Measurements from ENCODE around the gene ARGFX.
"Not testable (repeated sequence)": the region's sequence is repeated elsewhere in the genome, so short reads cannot be mapped to it uniquely, and the experiment has no call there.

Gene ARGFX

DNA sequence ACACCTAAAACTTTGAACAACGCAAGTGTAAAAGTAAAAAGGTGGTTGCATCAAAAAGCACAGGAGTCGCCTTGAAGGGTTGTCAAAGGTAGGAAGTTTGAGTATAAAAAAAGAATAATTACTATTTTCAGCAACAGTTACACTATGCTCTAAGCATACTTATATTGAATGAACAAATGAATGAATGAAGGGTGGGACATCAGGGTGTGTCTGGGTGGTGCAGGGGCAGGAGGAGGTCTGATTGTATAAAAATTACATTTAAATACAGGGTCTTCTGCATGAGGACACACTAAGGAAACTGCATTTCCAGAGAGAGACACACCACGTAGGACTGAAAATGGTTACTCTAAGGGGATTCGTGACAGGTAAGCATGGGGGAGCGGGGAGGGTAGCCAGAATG lies at the start of gene ARGFX:
TSS of gene ARGFX (plus strand) at position 301 of the 400 bp plus-strand sequence. CDS start 2,765 bp downstream, outside the sequence.
- DNase-seq, result no peak

DNA sequence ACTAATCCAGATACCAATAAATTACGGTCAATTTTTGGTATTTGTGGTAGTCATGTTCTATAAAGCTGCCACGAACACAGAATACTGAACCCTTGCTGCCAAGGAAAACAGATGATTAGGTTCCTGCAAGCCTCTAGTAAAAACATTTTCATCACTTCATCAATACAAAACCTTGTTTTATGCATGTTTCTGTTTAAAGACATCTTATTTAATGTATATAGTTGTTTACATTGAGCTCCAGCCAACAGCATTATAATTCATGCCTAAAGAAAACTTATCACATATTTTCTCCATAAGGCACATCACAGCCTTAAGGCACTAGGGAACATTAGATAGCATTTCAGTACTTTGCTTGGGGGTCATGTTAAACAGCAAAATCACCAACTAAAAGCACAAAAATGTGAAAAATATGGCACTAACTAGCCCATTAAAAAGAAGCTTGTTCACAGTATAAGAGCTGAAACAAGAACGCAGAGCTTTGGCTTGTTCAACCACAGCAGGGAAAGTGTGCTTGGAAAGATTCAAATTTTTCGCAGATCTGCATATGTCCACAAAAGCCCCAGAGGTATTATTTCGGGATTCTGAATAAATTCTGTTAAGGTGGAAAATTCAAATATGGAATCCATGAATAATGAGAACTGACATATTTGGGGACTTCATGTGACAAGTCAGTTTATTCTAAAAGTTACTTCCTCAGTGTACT lies 49.6 kb upstream of the ARGFX start:
- no peak for DNase-seq

DNA sequence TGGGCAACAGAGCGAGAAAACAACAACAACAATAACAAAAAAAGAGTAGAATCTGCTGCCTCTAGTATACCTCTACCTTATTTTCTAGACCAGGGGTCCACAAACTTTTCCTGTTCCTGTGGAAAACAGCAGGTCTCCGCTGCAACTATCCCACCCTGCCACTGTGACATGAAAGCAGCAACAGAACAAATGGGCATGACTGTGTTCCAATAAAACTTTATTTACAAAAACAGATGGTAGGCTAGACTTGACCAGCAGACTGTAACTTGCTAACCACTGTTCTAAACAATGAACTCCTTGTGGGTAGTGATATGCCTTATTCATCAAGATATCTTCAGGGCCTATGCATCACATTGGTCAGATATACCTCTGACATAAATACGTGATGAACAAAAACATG lies 47.2 kb upstream of the ARGFX start:
- DNase-seq, result no peak

DNA sequence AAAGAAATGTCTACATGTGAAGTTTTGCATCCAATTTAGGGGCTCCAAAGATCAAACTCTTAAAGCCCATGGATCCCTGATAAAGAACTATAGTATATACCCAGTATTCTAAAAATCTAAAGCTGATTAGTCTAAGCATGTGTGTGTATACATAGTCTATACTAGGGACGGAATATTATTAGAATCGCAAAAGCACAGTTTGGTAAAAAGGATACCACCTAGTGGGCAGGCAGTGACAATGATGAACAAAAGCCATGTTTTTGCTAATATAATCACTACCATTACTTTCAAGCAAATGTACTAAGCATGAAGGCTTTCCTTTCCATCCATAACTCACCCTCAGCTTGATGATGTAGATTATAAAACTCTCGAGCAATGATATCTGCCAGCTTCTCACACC lies 38.4 kb upstream of the ARGFX start:
- DNase-seq, result peak; percentile 27

DNA sequence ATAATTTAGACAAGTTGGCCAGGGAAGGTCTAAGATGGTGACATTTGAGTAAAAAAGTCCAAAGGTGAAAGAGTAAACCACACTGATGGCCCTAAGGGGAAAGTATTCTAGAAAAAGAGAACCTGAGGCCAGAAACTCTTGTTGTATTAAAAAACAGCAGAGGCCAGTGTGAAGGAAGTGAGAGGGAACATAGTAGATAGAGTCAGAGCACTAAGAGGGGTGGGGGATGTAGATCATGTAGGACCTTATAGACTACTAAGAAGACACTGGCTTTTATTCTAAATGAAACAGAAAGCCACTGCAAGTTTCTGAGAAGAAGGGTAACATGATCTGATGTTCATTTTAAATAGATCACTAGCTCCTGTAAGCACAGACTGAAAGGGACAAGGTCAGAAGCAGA lies 36.5 kb upstream of the ARGFX start:
- DNase-seq, result no peak

DNA sequence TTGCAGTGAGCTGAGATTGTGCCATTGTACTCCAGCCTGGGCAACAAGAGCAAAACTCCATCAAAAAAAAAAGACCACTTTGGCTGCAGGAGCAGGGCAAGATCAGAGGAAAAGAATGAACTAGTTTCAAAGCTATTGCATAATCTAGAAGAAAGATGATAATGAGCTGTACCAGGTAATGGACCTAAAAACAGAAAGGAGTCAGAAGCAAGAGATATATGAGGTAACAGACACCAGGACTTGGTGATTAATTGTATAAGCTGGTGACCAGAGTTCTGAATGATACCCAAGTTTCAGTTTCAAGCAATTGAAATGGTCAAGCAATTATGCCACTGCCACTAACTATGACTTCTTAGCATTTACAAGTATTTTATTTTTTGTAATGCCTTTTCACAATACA lies 24.8 kb upstream of the ARGFX start:
- no peak for DNase-seq

DNA sequence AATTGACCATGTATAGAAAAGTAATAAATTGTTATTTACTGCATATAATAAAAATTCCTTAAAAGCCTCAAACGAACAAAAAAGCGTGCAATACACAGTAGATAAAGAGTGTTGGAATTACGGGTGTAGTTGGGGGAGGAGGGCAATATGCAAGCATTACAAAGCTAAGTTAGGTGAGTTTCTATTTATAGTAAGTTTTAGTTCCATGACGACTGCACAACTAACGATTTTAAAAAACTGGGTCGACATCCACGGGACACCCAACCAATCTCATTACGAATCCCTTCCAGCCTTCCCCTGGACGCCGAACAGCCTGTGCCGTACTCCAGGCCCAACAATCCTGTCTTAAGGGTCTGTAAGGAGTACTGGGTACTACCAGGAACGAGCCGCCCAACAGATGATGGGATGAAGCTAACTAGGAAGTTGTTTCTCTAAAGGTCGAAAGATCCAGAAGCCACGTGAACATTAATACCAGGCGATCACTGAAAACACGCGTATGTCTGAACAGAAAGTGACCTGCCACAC lies 22.6 kb upstream of the ARGFX start:
- no peak for DNase-seq

DNA sequence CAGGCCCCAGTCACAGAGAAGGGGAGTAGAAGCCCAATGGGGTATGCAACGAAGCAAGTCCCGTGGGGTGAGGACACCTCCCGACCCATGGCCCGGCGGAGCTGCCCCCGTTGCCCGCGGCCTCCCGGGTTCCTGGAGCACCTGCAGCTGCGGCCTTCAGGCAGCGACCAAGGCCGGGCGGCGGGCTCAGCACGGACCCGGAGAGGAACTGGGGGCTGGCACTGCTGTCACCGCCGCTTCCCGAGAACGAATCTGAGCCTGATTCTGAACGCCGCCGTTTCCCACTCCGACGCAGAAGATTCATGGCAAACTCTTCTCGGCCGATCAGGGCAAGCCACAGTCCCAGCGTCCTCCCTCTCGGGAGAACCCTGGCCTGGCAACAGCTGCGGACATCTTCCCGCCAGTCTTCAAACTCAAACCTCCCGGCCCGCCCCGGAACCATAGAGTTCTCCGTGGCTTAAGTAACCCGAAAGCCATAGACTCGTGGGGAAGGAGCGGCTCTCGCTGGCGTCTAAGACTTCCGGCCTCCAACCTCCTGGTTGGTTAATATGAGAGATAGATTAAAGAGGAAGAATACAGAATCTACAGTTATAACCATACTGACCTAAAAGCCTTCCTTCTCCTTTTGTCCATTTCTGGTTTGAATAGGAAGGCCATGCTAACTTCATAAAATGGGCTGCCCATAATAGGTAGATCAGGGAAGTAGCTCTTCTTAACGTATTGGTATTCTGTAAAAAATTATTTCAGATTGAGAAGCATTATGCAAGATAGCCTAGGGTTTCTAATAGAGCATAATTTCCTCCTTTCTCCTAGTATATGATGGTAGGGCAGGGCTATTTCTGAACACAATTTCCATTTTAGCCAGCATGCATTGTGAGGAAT lies 21.9 kb upstream of the ARGFX start, which contains the start of gene POLQ:
TSS of gene POLQ (minus strand) at position 415 of the 882 bp plus-strand sequence. CDS start at position 304, 111 bp downstream.
- DNase-seq, result peak; percentile 87

DNA sequence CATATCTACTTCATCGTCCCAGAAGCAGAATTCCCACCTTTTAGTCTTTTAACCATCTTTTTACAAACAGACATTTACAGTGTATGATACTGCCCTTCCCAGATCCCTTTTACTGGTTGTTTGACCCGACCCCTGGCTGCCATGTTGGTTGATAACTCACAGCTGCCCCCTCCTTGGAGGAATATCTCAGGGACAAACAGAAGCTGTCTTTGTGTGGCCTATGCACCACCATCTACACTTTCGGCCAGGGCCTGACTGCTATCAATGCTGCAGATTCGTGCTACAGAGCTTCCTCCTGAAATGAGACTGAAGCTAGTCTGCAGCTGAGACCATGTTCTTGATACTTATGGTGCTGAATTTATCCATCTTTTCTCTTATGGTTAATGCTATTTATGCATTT lies 15.4 kb upstream of the ARGFX start:
- DNase-seq, result no peak

DNA sequence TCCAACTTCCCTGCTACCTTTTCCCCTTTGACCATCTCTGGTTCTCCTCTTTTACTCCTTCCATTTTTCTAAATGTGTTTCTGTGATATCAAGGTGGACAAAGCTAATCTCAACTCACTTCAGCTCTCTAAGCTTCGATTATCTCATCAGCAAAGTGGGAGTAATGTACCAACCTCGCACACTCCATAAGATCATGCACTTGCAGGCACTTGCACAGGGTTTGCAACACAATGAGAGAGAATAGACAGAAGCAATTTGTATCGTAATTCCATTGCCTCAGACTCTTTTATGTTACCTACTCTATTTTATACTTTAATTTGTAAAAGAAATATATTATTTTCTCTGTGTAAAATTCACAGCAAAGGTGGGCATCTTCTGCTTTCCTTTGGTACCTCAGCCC lies 15.0 kb upstream of the ARGFX start:
- no peak for DNase-seq

DNA sequence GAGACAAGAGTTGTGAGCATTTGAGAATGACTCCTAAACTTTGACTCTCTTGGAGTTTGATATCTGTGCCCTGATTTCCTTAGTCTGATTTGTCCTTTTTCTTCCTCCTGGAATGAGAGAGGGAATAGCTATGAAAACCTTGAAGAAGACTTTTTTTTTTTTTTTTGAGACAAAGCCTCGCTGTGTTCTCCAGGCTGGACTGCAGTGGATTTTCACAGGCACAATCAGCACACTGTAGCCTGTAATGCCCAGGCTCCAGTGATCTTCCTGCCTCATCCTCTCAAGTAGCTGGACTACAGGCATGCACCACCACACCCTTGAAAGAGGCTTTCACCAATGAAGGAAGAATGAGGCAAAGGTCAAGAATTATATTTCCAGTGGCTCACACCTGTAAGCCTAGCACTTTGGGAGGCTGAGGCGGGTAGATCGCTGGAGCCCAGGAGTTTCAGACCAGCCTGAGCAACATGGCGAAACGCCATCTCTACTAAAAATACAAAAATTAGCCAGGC lies 10.3 kb upstream of the ARGFX start:
- DNase-seq, result no peak

DNA sequence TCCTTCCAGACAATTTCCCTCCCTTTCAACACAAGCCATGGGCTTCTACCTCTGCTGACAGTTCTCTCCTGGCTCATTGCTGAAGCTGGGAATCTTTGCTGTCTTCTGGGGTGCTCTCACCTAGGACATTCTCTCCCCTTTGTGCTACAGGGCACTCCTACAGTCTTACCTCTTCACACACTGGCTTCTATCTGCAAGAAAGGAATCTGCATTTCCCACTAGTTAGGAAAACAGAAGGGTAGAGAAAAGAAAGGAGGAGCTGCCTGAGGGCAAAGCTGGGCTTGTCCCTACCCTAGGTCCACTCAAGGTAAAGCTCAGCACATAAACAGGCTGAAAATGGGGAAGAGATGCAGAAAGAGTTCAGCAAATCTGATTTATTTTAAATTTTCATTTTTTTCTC lies 5.6 kb upstream of the ARGFX start:
- DNase-seq, result no peak

DNA sequence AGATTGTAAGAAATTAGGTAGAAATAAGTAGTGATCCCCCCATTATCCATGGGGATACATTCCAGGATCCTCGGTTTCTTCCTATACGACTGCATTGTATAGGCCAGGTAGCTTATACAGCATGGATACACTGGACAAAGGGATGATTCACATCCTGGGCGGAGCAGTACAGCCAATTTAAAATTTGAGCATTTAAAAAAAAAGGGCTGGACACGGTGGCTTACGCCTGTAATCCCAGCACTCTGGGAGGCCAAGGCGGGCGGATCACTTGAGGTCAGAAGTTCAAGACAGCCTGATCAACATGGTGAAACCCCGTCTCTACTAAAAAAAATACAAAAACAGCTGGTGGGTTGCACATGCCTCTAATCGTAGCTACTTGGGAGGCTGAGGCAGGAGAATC lies 976 bp upstream of the ARGFX start:
- DNase-seq, result no peak

DNA sequence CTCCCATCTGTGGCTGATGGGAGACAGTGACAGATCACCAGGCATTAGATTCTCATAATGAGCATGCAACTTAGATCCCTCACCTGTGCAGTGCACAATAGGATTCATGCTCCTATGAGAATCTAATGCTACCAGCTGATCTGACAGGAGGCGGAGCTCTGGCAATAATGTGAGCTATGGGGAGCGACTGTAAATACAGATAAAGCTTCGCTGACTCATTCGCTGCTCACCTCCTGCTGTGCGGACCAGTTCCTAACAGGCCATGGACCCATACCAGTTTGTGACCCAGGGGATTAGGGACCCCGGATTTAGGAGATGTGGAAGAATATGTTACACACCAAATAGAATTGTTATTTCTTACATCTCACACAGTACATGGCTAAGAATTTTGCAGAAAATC lies 6.7 kb downstream of the ARGFX start:
- DNase-seq, result no peak

DNA sequence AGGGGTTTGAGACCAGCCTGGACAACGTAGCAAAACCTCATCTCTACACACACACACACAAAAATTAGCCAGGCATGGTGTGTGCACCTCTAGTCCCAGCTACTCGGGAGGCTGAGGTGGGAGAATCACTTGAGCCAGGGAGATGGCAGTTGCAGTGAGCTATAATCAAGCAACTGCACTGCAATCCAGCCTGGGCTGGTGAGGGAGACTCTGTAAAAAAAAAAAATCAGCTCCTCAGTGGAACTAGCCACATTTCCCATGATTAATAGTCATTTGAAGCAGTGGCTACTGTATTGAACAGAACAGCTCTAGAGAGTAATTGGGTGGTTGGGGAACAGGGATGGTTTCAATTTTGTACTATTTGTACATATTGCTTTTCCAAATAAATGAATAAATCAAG lies 13.9 kb downstream of the ARGFX start:
- no peak for DNase-seq

DNA sequence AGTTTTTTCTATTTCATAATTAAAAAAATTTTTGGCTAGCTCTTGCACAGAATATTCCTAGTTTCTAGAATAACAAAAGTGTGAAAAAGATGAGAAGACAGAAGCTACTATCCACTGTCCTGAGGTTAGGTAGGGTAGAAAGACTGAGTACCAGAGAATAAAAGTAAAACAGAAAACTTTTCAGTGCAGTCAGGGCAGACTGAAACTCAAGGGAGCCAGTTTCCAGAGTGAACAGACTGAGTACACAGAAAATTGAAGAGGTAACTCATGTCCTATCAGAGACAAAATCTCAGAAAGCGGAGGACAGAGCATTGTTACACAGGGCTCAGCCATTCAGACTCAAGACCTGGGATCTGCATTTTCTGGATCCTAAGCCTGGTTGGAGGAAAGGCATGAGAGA lies 16.7 kb downstream of the ARGFX start:
- DNase-seq, result no peak

DNA sequence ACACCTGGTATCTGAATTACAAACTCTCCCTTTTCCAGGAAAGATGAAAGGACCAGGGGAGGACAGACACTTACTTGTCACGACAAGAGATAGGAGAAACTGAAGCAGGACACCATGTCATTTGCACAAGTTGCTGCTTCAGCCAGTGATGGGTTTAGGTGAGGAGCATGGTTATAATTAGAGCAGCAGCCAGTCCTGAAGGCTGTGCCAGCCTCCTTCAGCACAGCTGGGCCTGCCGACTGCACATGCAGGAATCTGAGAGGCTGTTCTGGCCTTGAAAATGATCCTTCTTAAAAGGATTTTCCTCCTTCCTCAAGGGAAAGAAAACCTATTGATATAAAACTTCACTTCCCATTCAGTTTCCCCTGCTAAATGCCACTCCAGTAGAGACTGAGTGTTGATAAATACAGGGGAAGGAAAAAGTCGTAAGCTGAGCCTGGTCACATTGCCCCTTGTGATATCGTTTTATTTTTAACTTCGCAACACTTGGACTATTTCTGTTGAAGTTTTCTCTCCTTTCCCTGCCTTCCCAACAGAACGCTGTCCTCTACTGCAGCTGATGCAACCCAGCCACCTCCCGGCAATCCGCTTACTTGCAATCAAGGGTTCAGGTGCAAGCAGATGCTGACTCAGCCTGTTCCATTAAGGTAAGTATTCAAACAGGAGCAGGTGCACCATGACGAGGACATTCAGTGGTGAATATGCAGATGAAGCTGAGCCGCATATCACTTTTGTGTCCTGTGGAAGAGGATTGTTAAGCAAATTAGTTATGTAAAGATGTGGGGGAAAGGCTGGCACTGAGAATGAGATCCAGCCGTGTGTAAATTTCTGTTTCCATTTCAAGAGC lies 25.3 kb downstream of the ARGFX start, which contains the start of gene FBXO40:
TSS of gene FBXO40 (plus strand) at position 524 of the 847 bp plus-strand sequence. CDS start 27,197 bp downstream, outside the sequence.
- no peak for DNase-seq

DNA sequence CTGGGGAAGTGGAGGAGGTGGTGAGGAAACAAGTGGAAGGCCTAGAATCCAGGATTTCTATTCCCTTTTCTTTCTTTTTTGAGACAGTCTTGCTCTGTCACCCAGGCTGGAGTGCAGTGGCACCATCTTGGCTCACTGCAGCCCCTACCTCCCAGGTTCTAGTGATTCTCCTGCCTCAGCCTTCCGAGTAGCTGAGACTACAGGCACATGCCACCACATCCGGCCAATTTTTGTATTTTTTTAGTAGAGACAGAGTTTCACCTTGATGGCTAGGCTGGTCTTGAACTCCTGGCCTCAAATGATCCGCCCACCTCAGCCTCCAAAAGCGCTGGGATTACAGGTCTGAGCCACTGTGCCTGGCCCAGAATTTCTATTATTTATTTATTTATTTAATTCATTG lies 26.1 kb downstream of the ARGFX start:
- not testable (repeated sequence) for DNase-seq

DNA sequence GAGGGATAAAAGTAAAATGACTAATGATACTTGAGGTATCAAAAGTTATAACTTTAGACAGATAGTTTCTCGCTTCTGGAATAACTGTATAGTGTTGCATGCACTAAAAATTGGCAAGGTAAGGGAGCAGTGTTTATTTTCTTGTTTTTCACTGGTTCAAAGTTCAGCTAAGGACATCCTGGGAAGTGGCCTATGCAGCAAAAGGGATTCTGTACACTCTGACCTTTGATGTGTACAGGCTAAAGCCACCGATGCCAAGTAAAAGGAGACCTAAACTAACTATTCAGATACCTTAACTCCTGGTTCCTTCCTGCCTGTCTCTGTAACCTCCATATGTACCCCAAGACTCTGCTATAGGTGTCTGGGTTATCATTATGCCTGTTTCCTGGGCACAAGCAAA lies 27.1 kb downstream of the ARGFX start:
- no peak for DNase-seq

DNA sequence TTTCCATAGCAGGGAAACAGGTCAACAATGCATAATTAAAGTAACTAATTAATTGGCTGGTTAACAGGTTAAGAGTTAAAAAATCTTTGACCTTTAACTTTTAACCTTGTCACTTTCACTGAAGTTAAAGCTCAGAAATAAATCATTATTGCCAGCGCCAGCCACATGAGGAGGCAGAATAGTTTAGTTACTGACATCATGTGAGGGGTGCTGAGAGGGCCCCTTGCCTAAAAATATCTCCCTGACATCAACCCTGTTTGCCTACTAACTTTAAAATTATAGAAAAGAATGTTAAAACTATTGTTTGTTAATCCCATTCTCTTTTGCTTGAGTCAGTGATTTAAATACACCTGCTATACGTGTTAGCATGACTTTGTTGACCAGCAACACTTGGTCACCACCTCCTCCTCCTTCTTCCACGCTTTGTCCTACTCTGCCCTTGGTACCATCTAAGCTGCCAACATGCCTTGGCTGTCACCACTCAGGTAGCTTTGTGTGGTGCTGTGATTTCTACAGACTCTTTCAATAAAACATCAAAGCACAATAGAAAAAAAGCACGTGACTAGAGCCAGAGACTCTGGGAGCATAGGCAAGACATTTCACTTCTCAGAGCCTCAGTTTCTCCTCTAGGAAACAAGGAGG lies 28.1 kb downstream of the ARGFX start:
- DNase-seq, result no peak

DNA sequence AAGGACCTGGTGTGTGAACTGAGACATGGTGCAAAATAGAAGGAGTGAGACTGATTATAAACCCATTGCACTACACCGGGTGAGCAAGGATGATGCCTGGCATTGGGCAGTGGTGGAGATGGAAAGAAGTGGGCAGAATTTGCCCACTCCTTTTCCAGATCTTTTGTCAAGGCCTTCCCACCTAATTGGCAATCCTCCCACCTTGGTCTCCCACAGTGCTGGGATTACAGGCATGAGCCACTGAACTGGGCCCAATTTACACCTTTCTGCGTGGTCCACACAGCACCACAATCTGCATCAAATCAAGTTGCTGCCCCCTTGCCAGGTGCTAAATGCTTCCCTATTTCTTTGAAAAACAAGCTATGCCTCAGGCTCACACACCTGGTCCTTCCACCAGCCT lies 30.8 kb downstream of the ARGFX start:
- no peak for DNase-seq

DNA sequence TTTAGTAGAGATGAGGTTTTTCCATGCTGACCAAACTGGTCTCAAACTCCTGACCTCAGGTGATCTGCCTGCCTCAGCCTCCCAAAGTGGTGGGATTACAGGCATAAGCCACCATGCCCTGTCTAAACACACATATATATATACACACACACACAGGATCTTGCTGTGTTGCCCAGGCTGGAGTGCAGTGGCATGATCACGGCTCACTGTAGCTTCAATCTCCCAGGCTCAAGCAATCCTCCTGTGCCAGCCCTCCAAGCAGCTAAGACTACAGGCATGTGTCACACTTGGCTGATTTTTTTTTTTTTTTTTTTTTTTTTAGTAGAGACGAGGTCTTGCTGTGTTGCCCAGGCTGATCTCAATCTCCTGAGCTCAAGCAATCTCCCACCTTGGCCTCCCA lies 32.2 kb downstream of the ARGFX start:
- not testable (repeated sequence) for DNase-seq
